ENCODE measurements around the gene AFAP1L1. TPM values are rescaled to one million over a fixed set of nuclear protein-coding genes. Genes with fewer than 3 reads are reported as not detected.

The AFAP1L1 gene
- total RNA-seq, 1 donor from 2014 or later: 0.36 TPM

GRCh38 chr5:149378241-149378820 lies 106.7 kb downstream of the AFAP1L1 start:
- Histone ChIP-seq H3K4me3 (no peak overlapping the region), H2AFZ (replicated peaks) (no peak overlapping the region), H3K27ac (no peak overlapping the region), H3K79me2 (ENCODE audit: low read depth) (no peaks in the 10 kb centered on the region), H3K9me3 (ENCODE audit: low read depth) (no peaks in the 10 kb centered on the region), H3K4me2 (no peak overlapping the region), H3K4me1 (no peaks in the 10 kb centered on the region), H3F3A (ENCODE audit: low read depth) (no peaks in the 10 kb centered on the region), H4K20me1 (ENCODE audit: low read depth) (no peaks in the 10 kb centered on the region), H3K9ac (no peak overlapping the region), H3K27me3 (no peaks in the 10 kb centered on the region), H3K36me3 (no peaks in the 10 kb centered on the region)
- no peak for DNase-seq (ENCODE audit: low spot score)
- TF ChIP-seq EZH2phosphoT487 (IDR thresholded peaks at IDR 0.05) (no peak), CTCF (IDR thresholded peaks at IDR 0.05) (no peak), EZH2 (IDR thresholded peaks at IDR 0.05) (no peak)
- Mint-ChIP-seq H3K4me3 (no peak overlapping the region), H3K36me3 (peaks cover 4% of the 10 kb centered on the region), H3K27ac (peak overlapping the region; percentile 73), H3K27me3 (ENCODE audit: insufficient read depth, low read depth) (peaks cover 9% of the 10 kb centered on the region), H3K4me1 (peaks cover 39% of the 10 kb centered on the region), H3K9me3 (no peaks in the 10 kb centered on the region)

- H3K36me3 Mint-ChIP-seq: peaks cover 4% of the 10 kb centered on the region
- Histone ChIP-seq H3K27me3 (no peaks in the 10 kb centered on the region), H3K79me2 (ENCODE audit: low read depth) (no peaks in the 10 kb centered on the region), H3K9ac (no peak within 1 kb of the TSS), H3K9me3 (ENCODE audit: low read depth) (no peaks in the 10 kb centered on the region), H3K27ac (no peak within 1 kb of the TSS), H4K20me1 (ENCODE audit: low read depth) (no peaks in the 10 kb centered on the region), H2AFZ (replicated peaks) (no peak within 1 kb of the TSS), H3K4me2 (no peak within 1 kb of the TSS), H3K4me3 (no peak within 1 kb of the TSS), H3F3A (ENCODE audit: low read depth) (no peaks in the 10 kb centered on the region), H3K4me1 (no peaks in the 10 kb centered on the region), H3K36me3 (no peaks in the 10 kb centered on the region)
- peaks cover 10% of the 10 kb centered on the region for H3K27me3 Mint-ChIP-seq (ENCODE audit: insufficient read depth, low read depth)
- no peak within 1 kb of the TSS for H3K4me3 Mint-ChIP-seq
- no peak for DNase-seq (ENCODE audit: low spot score)
- H3K4me1 Mint-ChIP-seq: peaks cover 39% of the 10 kb centered on the region
- H3K27ac Mint-ChIP-seq: peak within 1 kb of the TSS; percentile 73
- TF ChIP-seq EZH2 (IDR thresholded peaks at IDR 0.05) (no peak), CTCF (IDR thresholded peaks at IDR 0.05) (no peak), EZH2phosphoT487 (IDR thresholded peaks at IDR 0.05) (no peak)
- H3K9me3 Mint-ChIP-seq: no peaks in the 10 kb centered on the region
Observed at GRCh38 chr5:149379177-149379761, 107.6 kb downstream of the AFAP1L1 start, which contains the start of gene IL17B. Gene IL17B, minus strand, starts transcription at chr5:149379292. Its CDS starts 67 bp downstream, at chr5:149379225.

GRCh38 chr5:149379818-149380374 lies 108.2 kb downstream of the AFAP1L1 start:
- Mint-ChIP-seq H3K27me3 (ENCODE audit: insufficient read depth, low read depth) (peaks cover 10% of the 10 kb centered on the region), H3K4me3 (no peak overlapping the region), H3K9me3 (no peaks in the 10 kb centered on the region), H3K36me3 (peaks cover 4% of the 10 kb centered on the region), H3K4me1 (peaks cover 40% of the 10 kb centered on the region), H3K27ac (no peak overlapping the region)
- Histone ChIP-seq H4K20me1 (ENCODE audit: low read depth) (no peaks in the 10 kb centered on the region), H3K4me3 (no peak overlapping the region), H3F3A (ENCODE audit: low read depth) (no peaks in the 10 kb centered on the region), H3K36me3 (no peaks in the 10 kb centered on the region), H3K4me1 (no peaks in the 10 kb centered on the region), H2AFZ (replicated peaks) (no peak overlapping the region), H3K4me2 (no peak overlapping the region), H3K27me3 (no peaks in the 10 kb centered on the region), H3K9me3 (ENCODE audit: low read depth) (no peaks in the 10 kb centered on the region), H3K27ac (no peak overlapping the region), H3K79me2 (ENCODE audit: low read depth) (no peaks in the 10 kb centered on the region), H3K9ac (no peak overlapping the region)
- no peak for TF ChIP-seq CTCF (IDR thresholded peaks at IDR 0.05)
- no peak for DNase-seq (ENCODE audit: low spot score)

Measured in neural progenitor cell (in vitro differentiated cells).